Tibial nerve (tissue), 3 donors: ENCODE data around the gene ACTL10.
A peak's percentile ranks its signal among the peaks of the same experiment; 100 is the strongest.

ENCODE experiments used
- POLR2A ChIP-seq, 2 donors: fragments of 450-650 bp; IDR thresholded peaks; one replicate each; pipeline ENCODE4 v1.6.1; 2017; ENCODE audit warnings: antibody characterized with exemption in 2 of 2, mild to moderate bottlenecking in 2 of 2, moderate library complexity in 2 of 2
- TF ChIP-seq, protein P1 (sequence below), 5 experiments: fragments of 200-600 bp in 3 of 5; fragments of 450-650 bp in 2 of 5; sonication (generic) in 3 of 5; IDR thresholded peaks; one replicate each; pipeline ENCODE4 v1.5.1; 2016 to 2019; ENCODE audit warnings: antibody characterized with exemption in 5 of 5, mild to moderate bottlenecking in 3 of 5, moderate library complexity in 2 of 5

DNA sequence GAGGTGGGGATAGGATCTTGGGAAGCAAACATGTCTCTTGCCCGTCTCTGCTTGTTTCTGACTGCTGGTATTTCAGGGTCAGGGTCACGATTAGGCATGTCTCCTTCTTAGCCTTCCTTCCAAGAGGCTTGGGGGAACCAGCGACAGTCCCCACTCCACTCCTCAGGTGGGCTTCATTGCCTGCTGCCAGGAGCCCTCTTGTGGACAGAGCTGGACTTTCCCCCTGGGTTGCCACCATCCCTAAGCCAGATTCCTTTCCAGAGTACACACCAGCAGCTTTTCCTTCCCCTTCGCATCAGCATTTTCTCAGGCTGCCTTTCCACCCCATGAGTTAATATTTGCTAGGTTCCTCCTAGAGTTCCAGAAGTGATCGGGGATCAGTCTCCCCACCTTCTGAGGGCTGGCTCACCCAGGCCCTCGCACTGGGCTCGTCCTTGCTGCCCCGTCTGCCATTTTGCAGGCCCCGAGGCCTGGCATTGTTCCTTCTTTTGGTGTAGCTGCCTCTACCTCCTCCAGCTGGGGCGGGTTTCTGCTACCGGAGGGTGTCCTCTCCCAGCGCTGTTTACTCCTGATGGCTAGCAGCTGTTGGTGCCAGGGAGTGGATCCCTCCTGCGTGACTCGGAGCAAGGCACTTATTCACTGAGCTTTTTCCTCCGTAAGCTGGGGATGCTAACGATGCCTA is 13.4 kb upstream of the ACTL10 start:
- TF ChIP-seq, protein P1, sequence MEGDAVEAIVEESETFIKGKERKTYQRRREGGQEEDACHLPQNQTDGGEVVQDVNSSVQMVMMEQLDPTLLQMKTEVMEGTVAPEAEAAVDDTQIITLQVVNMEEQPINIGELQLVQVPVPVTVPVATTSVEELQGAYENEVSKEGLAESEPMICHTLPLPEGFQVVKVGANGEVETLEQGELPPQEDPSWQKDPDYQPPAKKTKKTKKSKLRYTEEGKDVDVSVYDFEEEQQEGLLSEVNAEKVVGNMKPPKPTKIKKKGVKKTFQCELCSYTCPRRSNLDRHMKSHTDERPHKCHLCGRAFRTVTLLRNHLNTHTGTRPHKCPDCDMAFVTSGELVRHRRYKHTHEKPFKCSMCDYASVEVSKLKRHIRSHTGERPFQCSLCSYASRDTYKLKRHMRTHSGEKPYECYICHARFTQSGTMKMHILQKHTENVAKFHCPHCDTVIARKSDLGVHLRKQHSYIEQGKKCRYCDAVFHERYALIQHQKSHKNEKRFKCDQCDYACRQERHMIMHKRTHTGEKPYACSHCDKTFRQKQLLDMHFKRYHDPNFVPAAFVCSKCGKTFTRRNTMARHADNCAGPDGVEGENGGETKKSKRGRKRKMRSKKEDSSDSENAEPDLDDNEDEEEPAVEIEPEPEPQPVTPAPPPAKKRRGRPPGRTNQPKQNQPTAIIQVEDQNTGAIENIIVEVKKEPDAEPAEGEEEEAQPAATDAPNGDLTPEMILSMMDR (IDR thresholded peaks at IDR 0.05): peak; percentile 69 to 81 (median 78)
- no peak for TF ChIP-seq POLR2A (IDR thresholded peaks at IDR 0.05)
